ENCODE data around the gene CTNNA3.

CTNNA3 gene

GRCh38 chr10:66258693-66259092 is 1437.3 kb downstream of the CTNNA3 start:
- Histone ChIP-seq H3K4me3 (ENCODE audit: low read length in 2 of 2) (no peak overlapping the region), H3K4me1 (ENCODE audit: control insufficient read depth in 2 of 2, insufficient read depth in 2 of 2, low read length in 2 of 2) (no peaks in the 10 kb centered on the region), H3K9me3 (ENCODE audit: control insufficient read depth in 2 of 2, low read length in 2 of 2) (no peaks in the 10 kb centered on the region), H3K27me3 (ENCODE audit: control insufficient read depth in 2 of 2, insufficient read depth in 2 of 2, low read length in 2 of 2) (no peaks in the 10 kb centered on the region), H3K36me3 (ENCODE audit: control insufficient read depth in 2 of 2, insufficient read depth in 2 of 2, low read length in 2 of 2) (no peaks in the 10 kb centered on the region), H3K27ac (ENCODE audit: low read depth in 2 of 2, low read length in 2 of 2) (no peak overlapping the region), H3K9ac (ENCODE audit: low read depth in 1 of 2, low read length in 2 of 2) (no peak overlapping the region)

DNA sequence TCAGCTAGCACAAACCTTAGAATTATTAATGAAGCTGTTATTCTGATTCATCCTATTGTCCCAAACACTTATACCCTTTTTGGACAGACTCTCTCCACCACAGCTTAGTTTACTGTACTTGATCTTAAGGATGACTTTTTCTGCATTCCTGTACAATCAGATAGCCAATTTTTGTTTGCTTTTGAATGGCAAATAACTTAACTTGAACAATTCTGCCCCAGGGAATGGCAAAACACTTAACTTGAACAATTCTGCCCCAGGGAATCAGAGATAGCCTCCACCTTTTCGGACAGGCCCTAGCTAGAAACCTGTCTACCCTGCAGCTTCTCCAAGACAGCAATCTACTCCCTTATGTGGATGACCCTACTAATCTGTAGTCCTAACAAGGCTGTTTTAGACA is 1438.2 kb downstream of the CTNNA3 start:
- Histone ChIP-seq H3K36me3 (ENCODE audit: control insufficient read depth in 2 of 2, insufficient read depth in 2 of 2, low read length in 2 of 2) (no peaks in the 10 kb centered on the region), H3K27ac (ENCODE audit: low read depth in 2 of 2, low read length in 2 of 2) (no peak overlapping the region), H3K27me3 (ENCODE audit: control insufficient read depth in 2 of 2, insufficient read depth in 2 of 2, low read length in 2 of 2) (no peaks in the 10 kb centered on the region), H3K4me1 (ENCODE audit: control insufficient read depth in 2 of 2, insufficient read depth in 2 of 2, low read length in 2 of 2) (no peaks in the 10 kb centered on the region), H3K9me3 (ENCODE audit: control insufficient read depth in 2 of 2, low read length in 2 of 2) (no peaks in the 10 kb centered on the region), H3K4me3 (ENCODE audit: low read length in 2 of 2) (no peak overlapping the region), H3K9ac (ENCODE audit: low read depth in 1 of 2, low read length in 2 of 2) (no peak overlapping the region)

- no peaks in the 10 kb centered on the region for H3K9me3 ChIP-seq (ENCODE audit: control insufficient read depth in 2 of 2, low read length in 2 of 2)
- no peaks in the 10 kb centered on the region for H3K4me1 ChIP-seq (ENCODE audit: control insufficient read depth in 2 of 2, insufficient read depth in 2 of 2, low read length in 2 of 2)
- H3K9ac ChIP-seq (ENCODE audit: low read depth in 1 of 2, low read length in 2 of 2) = no peak overlapping the region
- no peak overlapping the region for H3K27ac ChIP-seq (ENCODE audit: low read depth in 2 of 2, low read length in 2 of 2)
- no peak overlapping the region for H3K4me3 ChIP-seq (ENCODE audit: low read length in 2 of 2)
- H3K36me3 ChIP-seq (ENCODE audit: control insufficient read depth in 2 of 2, insufficient read depth in 2 of 2, low read length in 2 of 2) = no peaks in the 10 kb centered on the region
- H3K27me3 ChIP-seq (ENCODE audit: control insufficient read depth in 2 of 2, insufficient read depth in 2 of 2, low read length in 2 of 2) = no peaks in the 10 kb centered on the region
These were observed 1443.0 kb downstream of the CTNNA3 start for GRCh38 chr10:66252986-66253385.

GRCh38 chr10:66246177-66246576 is 1449.8 kb downstream of the CTNNA3 start:
- Histone ChIP-seq H3K27ac (ENCODE audit: low read depth in 2 of 2, low read length in 2 of 2) (no peak overlapping the region), H3K9me3 (ENCODE audit: control insufficient read depth in 2 of 2, low read length in 2 of 2) (no peaks in the 10 kb centered on the region), H3K27me3 (ENCODE audit: control insufficient read depth in 2 of 2, insufficient read depth in 2 of 2, low read length in 2 of 2) (no peaks in the 10 kb centered on the region), H3K9ac (ENCODE audit: low read depth in 1 of 2, low read length in 2 of 2) (no peak overlapping the region), H3K36me3 (ENCODE audit: control insufficient read depth in 2 of 2, insufficient read depth in 2 of 2, low read length in 2 of 2) (no peaks in the 10 kb centered on the region), H3K4me1 (ENCODE audit: control insufficient read depth in 2 of 2, insufficient read depth in 2 of 2, low read length in 2 of 2) (no peaks in the 10 kb centered on the region), H3K4me3 (ENCODE audit: low read length in 2 of 2) (no peak overlapping the region)

DNA sequence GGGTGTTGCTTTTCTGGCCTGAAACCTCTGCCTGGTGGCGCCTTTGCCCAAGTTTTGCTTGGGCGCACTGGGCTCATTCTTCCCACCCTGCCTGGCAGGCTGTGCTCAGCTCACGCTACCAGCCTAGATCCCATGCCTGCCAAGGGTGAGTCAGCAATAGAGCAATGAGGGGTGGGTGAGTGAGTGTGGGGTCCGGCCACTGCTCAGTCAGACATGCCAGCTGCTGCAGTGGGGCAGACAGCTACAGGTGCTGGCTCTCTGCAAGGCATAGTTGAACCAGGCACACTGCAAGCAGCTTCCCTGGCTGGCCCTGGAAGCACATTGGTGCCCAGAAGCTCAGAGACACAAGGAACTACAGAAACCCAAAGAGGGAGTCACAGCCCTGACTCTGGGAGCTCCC is 1451.0 kb downstream of the CTNNA3 start:
- H3K27me3 ChIP-seq (ENCODE audit: control insufficient read depth in 2 of 2, insufficient read depth in 2 of 2, low read length in 2 of 2) = no peaks in the 10 kb centered on the region
- H3K4me1 ChIP-seq (ENCODE audit: control insufficient read depth in 2 of 2, insufficient read depth in 2 of 2, low read length in 2 of 2) = no peaks in the 10 kb centered on the region
- H3K27ac ChIP-seq (ENCODE audit: low read depth in 2 of 2, low read length in 2 of 2) = no peak overlapping the region
- H3K9ac ChIP-seq (ENCODE audit: low read depth in 1 of 2, low read length in 2 of 2) = no peak overlapping the region
- H3K4me3 ChIP-seq (ENCODE audit: low read length in 2 of 2) = no peak overlapping the region
- H3K36me3 ChIP-seq (ENCODE audit: control insufficient read depth in 2 of 2, insufficient read depth in 2 of 2, low read length in 2 of 2) = no peaks in the 10 kb centered on the region
- no peaks in the 10 kb centered on the region for H3K9me3 ChIP-seq (ENCODE audit: control insufficient read depth in 2 of 2, low read length in 2 of 2)

DNA sequence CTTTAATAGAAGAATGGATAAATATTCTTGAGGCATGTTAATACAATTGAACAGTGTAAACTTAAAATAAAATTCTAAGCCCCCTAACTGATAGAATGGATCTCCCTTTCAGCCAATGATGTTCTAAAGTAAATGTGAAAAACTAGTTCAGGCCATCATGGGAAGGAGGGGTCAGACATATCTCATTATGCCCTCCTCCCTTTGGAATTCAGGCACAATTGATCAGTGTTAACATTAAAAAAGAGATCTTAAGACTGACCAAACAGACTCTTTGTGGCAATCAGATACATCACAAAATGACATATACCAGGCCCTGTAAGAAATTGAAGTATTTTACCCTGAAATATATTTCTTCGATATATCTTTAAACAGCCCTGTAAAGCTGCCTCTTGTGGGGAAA is 1453.1 kb downstream of the CTNNA3 start:
- no peak overlapping the region for H3K9ac ChIP-seq (ENCODE audit: low read depth in 1 of 2, low read length in 2 of 2)
- H3K9me3 ChIP-seq (ENCODE audit: control insufficient read depth in 2 of 2, low read length in 2 of 2) = no peaks in the 10 kb centered on the region
- no peaks in the 10 kb centered on the region for H3K36me3 ChIP-seq (ENCODE audit: control insufficient read depth in 2 of 2, insufficient read depth in 2 of 2, low read length in 2 of 2)
- H3K27ac ChIP-seq (ENCODE audit: low read depth in 2 of 2, low read length in 2 of 2) = no peak overlapping the region
- H3K4me3 ChIP-seq (ENCODE audit: low read length in 2 of 2) = no peak overlapping the region
- no peaks in the 10 kb centered on the region for H3K4me1 ChIP-seq (ENCODE audit: control insufficient read depth in 2 of 2, insufficient read depth in 2 of 2, low read length in 2 of 2)
- H3K27me3 ChIP-seq (ENCODE audit: control insufficient read depth in 2 of 2, insufficient read depth in 2 of 2, low read length in 2 of 2) = no peaks in the 10 kb centered on the region

DNA sequence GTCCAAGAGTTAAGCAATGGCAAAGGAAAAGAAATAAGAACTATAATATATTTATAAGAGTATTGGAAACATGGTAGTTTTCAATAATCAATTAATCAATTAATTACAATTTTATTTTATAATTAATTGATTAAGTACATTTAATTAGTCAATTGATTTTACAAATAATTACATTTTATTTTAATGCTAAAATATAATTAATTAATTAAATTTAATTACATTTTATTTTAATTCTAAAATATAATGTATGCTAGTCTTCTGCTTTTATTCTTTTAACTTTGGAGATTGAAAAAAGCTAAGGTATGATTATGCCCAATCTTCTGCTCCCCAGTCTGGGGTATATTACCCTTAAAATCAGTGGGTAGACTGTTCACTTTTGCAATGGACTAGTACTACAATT is 1456.9 kb downstream of the CTNNA3 start:
- no peak overlapping the region for H3K27ac ChIP-seq (ENCODE audit: low read depth in 2 of 2, low read length in 2 of 2)
- H3K4me1 ChIP-seq (ENCODE audit: control insufficient read depth in 2 of 2, insufficient read depth in 2 of 2, low read length in 2 of 2) = no peaks in the 10 kb centered on the region
- H3K4me3 ChIP-seq (ENCODE audit: low read length in 2 of 2) = no peak overlapping the region
- no peaks in the 10 kb centered on the region for H3K27me3 ChIP-seq (ENCODE audit: control insufficient read depth in 2 of 2, insufficient read depth in 2 of 2, low read length in 2 of 2)
- no peaks in the 10 kb centered on the region for H3K9me3 ChIP-seq (ENCODE audit: control insufficient read depth in 2 of 2, low read length in 2 of 2)
- H3K36me3 ChIP-seq (ENCODE audit: control insufficient read depth in 2 of 2, insufficient read depth in 2 of 2, low read length in 2 of 2) = no peaks in the 10 kb centered on the region
- H3K9ac ChIP-seq (ENCODE audit: low read depth in 1 of 2, low read length in 2 of 2) = no peak overlapping the region

GRCh38 chr10:66238343-66238742 is 1457.7 kb downstream of the CTNNA3 start:
- no peaks in the 10 kb centered on the region for H3K4me1 ChIP-seq (ENCODE audit: control insufficient read depth in 2 of 2, insufficient read depth in 2 of 2, low read length in 2 of 2)
- H3K4me3 ChIP-seq (ENCODE audit: low read length in 2 of 2) = no peak overlapping the region
- no peaks in the 10 kb centered on the region for H3K36me3 ChIP-seq (ENCODE audit: control insufficient read depth in 2 of 2, insufficient read depth in 2 of 2, low read length in 2 of 2)
- no peak overlapping the region for H3K27ac ChIP-seq (ENCODE audit: low read depth in 2 of 2, low read length in 2 of 2)
- no peaks in the 10 kb centered on the region for H3K9me3 ChIP-seq (ENCODE audit: control insufficient read depth in 2 of 2, low read length in 2 of 2)
- H3K27me3 ChIP-seq (ENCODE audit: control insufficient read depth in 2 of 2, insufficient read depth in 2 of 2, low read length in 2 of 2) = no peaks in the 10 kb centered on the region
- no peak overlapping the region for H3K9ac ChIP-seq (ENCODE audit: low read depth in 1 of 2, low read length in 2 of 2)

- H3K36me3 ChIP-seq (ENCODE audit: control insufficient read depth in 2 of 2, insufficient read depth in 2 of 2, low read length in 2 of 2) = no peaks in the 10 kb centered on the region
- no peak overlapping the region for H3K9ac ChIP-seq (ENCODE audit: low read depth in 1 of 2, low read length in 2 of 2)
- H3K4me1 ChIP-seq (ENCODE audit: control insufficient read depth in 2 of 2, insufficient read depth in 2 of 2, low read length in 2 of 2) = no peaks in the 10 kb centered on the region
- no peak overlapping the region for H3K4me3 ChIP-seq (ENCODE audit: low read length in 2 of 2)
- no peak overlapping the region for H3K27ac ChIP-seq (ENCODE audit: low read depth in 2 of 2, low read length in 2 of 2)
- no peaks in the 10 kb centered on the region for H3K27me3 ChIP-seq (ENCODE audit: control insufficient read depth in 2 of 2, insufficient read depth in 2 of 2, low read length in 2 of 2)
- H3K9me3 ChIP-seq (ENCODE audit: control insufficient read depth in 2 of 2, low read length in 2 of 2) = no peaks in the 10 kb centered on the region
These were observed 1461.1 kb downstream of the CTNNA3 start for GRCh38 chr10:66234872-66235271.

- no peak overlapping the region for H3K9ac ChIP-seq (ENCODE audit: low read depth in 1 of 2, low read length in 2 of 2)
- no peaks in the 10 kb centered on the region for H3K4me1 ChIP-seq (ENCODE audit: control insufficient read depth in 2 of 2, insufficient read depth in 2 of 2, low read length in 2 of 2)
- H3K27me3 ChIP-seq (ENCODE audit: control insufficient read depth in 2 of 2, insufficient read depth in 2 of 2, low read length in 2 of 2) = no peaks in the 10 kb centered on the region
- peaks cover 0 to 2% of the 10 kb centered on the region in 2 donors for H3K9me3 ChIP-seq (ENCODE audit: control insufficient read depth in 2 of 2, low read length in 2 of 2)
- H3K36me3 ChIP-seq (ENCODE audit: control insufficient read depth in 2 of 2, insufficient read depth in 2 of 2, low read length in 2 of 2) = no peaks in the 10 kb centered on the region
- no peak overlapping the region for H3K27ac ChIP-seq (ENCODE audit: low read depth in 2 of 2, low read length in 2 of 2)
- H3K4me3 ChIP-seq (ENCODE audit: low read length in 2 of 2) = no peak overlapping the region
These were observed 1467.1 kb downstream of the CTNNA3 start for GRCh38 chr10:66228887-66229286.

GRCh38 chr10:66223656-66224055 is 1472.3 kb downstream of the CTNNA3 start:
- no peak overlapping the region for H3K4me3 ChIP-seq (ENCODE audit: low read length in 2 of 2)
- H3K36me3 ChIP-seq (ENCODE audit: control insufficient read depth in 2 of 2, insufficient read depth in 2 of 2, low read length in 2 of 2) = no peaks in the 10 kb centered on the region
- H3K9me3 ChIP-seq (ENCODE audit: control insufficient read depth in 2 of 2, low read length in 2 of 2) = no peaks in the 10 kb centered on the region
- H3K4me1 ChIP-seq (ENCODE audit: control insufficient read depth in 2 of 2, insufficient read depth in 2 of 2, low read length in 2 of 2) = no peaks in the 10 kb centered on the region
- H3K9ac ChIP-seq (ENCODE audit: low read depth in 1 of 2, low read length in 2 of 2) = no peak overlapping the region
- no peak overlapping the region for H3K27ac ChIP-seq (ENCODE audit: low read depth in 2 of 2, low read length in 2 of 2)
- no peaks in the 10 kb centered on the region for H3K27me3 ChIP-seq (ENCODE audit: control insufficient read depth in 2 of 2, insufficient read depth in 2 of 2, low read length in 2 of 2)
